C4-2B (cell line): ENCODE results near the gene URI1.

ENCODE experiments used
- ZFX ChIP-seq: fragments of 450-650 bp; IDR thresholded peaks from 2 replicates; pipeline ENCODE4 v1.6.1; 2017
- TF ChIP-seq, protein P1 (sequence below): fragments of 450-650 bp; conservative IDR thresholded peaks from 2 replicates; pipeline ENCODE4 v1.5.1; 2017; ENCODE audit warnings: mild to moderate bottlenecking

DNA sequence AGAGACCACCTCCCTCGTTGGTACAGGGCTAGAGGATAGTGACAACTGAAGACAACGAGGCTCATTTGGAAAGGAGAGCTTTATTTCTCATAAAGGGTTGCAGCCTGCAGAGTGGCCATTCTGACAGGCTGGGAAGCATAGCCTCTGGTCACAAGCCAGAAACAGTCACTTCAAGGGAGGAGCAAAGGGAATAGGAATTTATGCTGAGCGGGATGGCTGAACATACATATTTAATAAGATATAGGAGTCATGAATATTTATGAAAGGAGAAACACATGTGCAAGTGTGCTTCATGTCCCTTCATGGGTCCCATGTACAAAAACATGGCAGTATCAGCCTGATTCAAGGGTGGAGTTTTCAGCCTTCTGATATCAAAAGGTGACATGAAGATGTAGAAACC, 27.1 kb upstream of the URI1 start:
- TF ChIP-seq, protein P1, sequence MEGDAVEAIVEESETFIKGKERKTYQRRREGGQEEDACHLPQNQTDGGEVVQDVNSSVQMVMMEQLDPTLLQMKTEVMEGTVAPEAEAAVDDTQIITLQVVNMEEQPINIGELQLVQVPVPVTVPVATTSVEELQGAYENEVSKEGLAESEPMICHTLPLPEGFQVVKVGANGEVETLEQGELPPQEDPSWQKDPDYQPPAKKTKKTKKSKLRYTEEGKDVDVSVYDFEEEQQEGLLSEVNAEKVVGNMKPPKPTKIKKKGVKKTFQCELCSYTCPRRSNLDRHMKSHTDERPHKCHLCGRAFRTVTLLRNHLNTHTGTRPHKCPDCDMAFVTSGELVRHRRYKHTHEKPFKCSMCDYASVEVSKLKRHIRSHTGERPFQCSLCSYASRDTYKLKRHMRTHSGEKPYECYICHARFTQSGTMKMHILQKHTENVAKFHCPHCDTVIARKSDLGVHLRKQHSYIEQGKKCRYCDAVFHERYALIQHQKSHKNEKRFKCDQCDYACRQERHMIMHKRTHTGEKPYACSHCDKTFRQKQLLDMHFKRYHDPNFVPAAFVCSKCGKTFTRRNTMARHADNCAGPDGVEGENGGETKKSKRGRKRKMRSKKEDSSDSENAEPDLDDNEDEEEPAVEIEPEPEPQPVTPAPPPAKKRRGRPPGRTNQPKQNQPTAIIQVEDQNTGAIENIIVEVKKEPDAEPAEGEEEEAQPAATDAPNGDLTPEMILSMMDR, result no peak
- no peak for TF ChIP-seq ZFX
